ENCODE measurements around the gene SYT1.

DNA sequence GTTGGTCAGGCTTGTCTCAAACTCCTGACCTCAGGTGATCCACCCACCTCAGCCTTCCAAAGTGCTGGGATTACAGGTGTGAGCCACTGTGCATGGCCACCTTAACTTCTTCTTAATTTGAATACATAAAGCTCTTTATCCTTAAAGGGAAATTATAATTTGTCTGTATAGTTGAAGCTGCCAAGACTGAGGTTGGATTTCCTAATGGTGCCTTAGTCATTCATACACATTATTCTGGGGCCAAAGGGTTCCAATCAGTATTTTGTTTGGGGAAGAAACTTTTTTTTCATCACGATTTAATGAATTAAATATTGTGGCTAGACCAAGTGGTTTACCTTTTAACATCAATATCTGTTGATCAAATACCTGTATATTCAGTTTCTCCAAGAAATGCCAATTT is 135.9 kb downstream of the SYT1 start:
- TF ChIP-seq, protein P1, sequence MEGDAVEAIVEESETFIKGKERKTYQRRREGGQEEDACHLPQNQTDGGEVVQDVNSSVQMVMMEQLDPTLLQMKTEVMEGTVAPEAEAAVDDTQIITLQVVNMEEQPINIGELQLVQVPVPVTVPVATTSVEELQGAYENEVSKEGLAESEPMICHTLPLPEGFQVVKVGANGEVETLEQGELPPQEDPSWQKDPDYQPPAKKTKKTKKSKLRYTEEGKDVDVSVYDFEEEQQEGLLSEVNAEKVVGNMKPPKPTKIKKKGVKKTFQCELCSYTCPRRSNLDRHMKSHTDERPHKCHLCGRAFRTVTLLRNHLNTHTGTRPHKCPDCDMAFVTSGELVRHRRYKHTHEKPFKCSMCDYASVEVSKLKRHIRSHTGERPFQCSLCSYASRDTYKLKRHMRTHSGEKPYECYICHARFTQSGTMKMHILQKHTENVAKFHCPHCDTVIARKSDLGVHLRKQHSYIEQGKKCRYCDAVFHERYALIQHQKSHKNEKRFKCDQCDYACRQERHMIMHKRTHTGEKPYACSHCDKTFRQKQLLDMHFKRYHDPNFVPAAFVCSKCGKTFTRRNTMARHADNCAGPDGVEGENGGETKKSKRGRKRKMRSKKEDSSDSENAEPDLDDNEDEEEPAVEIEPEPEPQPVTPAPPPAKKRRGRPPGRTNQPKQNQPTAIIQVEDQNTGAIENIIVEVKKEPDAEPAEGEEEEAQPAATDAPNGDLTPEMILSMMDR (conservative IDR thresholded peaks at IDR 0.05; ENCODE audit: low read depth, low read length), result no peak
- TF ChIP-seq EZH2 (IDR thresholded peaks at IDR 0.05; ENCODE audit: borderline replicate concordance, low read depth, low read length, poor library complexity, severe bottlenecking), result no peak

Data from A673 (cell line).